ENCODE data around the gene OXTR.

DNA sequence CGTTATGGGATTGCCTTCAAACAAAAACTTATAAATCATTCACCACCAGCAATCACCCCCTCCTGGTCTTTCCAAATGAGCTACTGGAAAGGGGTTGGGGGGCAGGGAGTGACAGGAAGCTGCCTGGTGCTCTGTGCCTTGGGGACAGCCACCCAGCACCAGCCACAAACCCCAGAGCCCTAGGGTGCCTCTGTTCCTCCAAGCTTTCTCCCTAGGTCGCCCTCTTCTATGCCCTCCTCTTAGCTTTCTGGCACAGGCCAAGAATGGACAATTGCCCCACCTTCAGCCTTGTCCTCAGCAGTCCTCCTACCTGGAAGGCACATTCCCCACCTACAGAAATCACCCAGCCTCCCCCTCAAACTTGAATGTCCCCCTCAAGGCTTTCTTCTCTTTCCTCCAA is 3.3 kb downstream of the OXTR start:
- TF ChIP-seq, protein P1, sequence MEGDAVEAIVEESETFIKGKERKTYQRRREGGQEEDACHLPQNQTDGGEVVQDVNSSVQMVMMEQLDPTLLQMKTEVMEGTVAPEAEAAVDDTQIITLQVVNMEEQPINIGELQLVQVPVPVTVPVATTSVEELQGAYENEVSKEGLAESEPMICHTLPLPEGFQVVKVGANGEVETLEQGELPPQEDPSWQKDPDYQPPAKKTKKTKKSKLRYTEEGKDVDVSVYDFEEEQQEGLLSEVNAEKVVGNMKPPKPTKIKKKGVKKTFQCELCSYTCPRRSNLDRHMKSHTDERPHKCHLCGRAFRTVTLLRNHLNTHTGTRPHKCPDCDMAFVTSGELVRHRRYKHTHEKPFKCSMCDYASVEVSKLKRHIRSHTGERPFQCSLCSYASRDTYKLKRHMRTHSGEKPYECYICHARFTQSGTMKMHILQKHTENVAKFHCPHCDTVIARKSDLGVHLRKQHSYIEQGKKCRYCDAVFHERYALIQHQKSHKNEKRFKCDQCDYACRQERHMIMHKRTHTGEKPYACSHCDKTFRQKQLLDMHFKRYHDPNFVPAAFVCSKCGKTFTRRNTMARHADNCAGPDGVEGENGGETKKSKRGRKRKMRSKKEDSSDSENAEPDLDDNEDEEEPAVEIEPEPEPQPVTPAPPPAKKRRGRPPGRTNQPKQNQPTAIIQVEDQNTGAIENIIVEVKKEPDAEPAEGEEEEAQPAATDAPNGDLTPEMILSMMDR (IDR thresholded peaks at IDR 0.05 in 4 of 5, conservative IDR thresholded peaks at IDR 0.05 in 1 of 5) = no peak
- TF ChIP-seq POLR2A (IDR thresholded peaks at IDR 0.05) = no peak

Measured in gastrocnemius medialis (tissue), 4 donors.